HG02798 (cell line): ENCODE data around the gene EPHX1.

ENCODE experiments used
- ATAC-seq: cut with Tn5 transposase; IDR thresholded peaks from one replicate; pipeline ENCODE4 v1.9.1; 2021; ENCODE audit warnings: mild to moderate bottlenecking; ENCODE audit not compliant: unreplicated experiment, poor library complexity

Gene EPHX1

DNA sequence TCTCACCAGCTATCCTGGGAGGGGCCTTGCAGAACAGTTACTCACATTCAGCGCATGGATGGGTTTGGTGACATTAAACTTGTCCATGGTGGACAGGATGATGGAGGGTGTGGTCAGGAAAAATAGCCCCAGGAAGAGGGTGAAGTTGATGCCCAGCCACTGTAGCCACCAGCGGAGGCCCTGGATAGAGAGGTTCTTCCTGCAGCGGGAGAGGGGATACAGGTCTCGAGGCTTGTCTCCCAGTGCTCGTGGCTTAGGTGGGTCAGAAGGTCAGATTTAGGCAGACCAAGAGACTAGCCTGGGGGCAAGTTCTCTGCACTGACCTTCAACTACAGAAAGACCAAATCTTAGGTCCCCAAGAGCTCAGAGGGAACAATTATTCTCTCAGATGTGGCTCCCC is 49.2 kb downstream of the EPHX1 start:
- no peak for ATAC-seq

DNA sequence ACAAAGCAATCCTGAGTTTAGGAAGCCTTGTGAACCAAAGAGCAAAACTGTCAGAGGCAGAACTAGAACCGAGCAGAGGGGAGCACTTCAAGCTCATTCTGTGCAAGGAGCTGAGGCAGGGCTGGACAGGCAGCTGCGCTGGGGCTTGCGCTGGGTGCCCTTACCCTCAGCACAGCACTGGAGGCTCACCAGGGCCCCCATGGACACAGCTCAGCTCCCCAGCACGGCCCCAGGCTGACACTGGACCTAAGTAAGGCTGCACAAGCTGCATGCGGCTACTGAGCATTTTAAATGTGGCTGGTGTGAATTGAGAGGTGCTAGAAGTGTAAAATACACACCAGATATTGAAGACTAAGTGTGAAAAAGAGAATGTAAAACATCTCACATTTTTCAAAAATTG is 50.2 kb downstream of the EPHX1 start:
- ATAC-seq = no peak

DNA sequence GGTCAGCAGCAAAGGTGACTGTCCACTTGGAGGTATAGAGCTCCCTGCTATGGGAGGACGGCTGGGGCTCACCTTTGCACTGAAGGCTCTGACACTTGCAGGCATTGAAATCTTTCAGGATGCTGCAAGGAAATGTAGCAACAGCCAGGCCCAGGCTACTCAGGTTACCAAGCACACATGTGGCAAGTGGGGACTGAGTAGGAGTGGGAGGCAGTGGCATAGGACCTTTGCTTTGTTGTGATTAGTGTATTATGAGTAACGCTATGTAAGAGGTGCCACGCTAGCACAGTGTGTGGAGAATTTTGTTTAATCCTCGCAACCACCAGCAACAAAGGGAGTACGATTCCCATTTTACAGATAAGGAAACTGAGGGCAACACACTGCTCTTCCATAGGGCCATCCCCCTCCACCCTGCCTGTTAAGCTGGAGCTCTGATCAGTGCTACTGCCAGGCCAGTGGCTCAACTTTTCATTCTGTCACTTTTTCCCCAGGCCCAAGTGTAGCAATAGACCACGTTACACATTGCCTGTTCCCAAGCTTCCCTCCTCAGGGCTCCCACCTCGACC is 51.0 kb downstream of the EPHX1 start:
- no peak for ATAC-seq

DNA sequence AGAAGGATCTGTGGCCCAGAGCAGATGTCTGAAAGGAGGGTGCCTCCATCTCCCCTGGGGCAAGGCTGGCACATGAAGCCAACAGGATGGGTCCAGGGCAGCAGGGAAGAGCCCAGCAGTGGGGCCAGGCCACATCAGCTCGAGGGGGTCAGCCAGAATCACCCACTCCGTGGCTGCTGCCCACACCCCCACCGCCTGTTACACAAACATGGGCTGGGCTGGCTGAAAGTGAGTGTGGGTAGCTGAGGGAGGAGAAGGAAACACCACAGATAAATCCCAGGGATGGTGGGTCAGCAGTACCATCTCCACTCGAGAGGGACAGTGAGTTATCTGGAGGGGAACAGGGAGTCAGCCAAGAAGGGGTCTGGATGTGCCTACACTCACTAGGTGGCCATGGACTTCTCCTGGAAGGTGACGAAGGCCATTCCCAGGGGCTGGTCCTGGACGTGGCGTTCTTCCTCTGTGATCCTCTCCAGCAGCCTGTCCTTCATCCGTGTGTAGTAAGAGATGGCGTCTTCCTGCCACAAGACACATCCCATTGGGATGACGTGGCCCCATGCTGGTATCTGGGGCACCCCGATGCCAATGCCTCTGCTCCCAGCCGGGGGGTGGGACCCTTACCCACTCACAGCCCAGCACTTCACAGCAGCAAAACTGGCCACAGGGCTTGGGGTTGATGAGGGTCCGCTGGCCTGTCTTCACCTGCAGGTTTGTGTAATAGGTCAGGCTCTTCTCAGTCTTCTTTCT is 52.1 kb downstream of the EPHX1 start:
- no peak for ATAC-seq

DNA sequence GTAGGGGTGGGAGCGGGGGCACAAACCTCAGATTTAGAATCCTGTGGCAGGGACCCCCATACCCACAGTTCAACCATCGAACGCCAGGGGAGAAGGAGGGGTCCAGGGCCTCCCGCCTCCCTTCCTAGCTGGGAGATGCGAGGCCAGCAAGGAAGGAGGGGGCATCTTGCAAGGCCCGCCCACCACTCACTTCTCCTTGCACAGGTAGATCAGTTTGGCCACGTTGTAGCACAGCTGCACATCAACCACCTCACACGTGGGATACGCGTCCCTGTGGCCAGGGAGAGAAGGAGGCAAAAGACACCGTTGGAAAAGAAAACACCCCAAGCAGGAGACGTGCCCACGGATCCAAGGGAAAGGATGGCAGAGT is 52.6 kb downstream of the EPHX1 start:
- ATAC-seq = no peak

DNA sequence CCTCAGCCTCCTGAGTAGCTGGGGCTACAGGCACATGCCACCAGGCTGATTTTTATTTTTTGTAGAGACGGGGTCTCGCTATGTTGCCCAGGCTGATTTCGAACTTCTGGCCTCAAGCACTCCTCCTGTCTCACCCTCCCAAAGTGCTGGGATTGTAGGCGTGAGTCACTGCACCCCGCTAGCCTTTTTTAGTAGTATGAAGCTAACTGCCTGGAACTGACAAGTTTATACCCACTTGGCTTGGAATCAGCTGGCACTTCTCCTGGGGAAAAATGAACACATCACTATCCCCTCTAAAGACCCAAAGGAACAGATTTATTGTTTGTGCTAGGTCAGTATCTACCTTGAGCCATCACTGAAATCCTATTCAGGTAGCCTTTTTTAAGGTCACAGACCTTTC is 53.2 kb downstream of the EPHX1 start:
- ATAC-seq = no peak

DNA sequence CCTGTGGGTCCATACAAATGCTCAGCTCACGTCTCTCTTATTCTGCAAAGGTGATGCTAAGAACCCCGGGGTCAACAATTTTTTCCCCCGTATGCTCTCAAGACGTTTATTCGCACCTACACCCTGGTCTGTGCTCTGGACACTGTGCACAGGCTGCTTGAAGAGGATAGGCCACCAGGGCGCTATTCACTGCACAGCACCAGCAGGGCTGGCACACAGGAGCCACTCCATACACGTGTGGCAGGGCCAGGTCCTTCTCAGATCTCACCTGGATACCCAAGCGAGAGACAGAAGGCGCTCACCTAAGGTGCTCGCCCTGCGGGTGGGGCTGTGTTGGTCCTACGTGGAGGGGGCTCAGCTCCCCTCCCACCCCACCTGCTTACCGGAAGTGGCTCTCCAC is 55.6 kb downstream of the EPHX1 start:
- ATAC-seq = no peak

DNA sequence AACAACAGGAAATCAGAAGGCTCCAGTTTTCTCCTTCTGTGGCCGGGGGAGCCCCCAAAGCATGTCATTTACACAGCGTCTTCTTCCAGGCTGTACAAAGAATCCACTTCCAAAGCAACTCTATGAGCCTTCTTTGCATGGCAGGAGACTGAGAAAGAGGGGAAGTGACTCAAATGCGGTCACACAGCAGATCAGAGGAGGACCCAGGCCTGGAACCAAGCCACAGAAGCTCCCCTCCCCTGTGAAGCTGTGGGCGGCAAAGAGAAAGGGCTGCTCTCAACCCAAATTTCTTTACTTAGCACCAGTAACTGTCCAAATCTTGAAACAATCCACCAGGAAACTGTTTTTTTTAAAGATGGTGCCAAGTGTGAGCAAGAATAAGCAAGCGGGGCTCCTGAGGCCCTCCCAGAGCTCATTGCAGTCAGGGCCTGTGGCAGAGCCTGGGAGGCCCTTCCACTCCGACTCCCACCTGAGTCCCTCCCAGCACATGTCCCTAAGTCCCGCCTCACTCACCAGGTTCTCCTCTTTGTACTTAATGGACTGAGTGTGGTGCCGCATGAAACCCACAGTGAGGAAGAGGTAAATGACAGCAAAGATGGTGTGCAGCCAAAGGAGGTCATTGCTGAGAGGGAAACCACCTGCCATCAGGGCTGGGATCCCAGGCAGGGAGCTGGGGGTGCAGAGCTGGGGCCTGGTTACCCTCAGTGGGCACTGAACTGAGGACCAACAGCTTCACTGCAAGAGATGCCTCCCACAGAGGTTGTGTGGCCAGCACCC is 56.3 kb downstream of the EPHX1 start:
- no peak for ATAC-seq

DNA sequence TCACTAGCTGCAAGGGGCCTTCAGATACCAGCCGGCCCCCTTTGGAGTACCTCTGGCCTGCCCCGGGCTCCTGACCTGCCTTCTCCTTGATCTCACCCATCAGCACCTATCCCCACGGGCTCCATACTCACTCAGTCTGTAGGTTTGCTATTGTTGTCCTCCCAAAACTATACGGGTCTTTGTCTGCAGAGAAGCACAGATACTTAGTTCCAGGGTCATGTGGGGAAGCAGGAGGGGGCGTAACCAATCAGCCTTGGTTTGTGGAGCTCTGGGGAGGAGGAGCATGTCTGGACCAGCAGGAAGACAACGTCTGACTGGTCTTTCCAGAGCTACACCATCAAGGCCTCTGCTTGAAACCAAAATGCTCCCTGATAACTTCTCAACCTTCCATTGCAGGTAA is 57.1 kb downstream of the EPHX1 start:
- ATAC-seq = no peak

DNA sequence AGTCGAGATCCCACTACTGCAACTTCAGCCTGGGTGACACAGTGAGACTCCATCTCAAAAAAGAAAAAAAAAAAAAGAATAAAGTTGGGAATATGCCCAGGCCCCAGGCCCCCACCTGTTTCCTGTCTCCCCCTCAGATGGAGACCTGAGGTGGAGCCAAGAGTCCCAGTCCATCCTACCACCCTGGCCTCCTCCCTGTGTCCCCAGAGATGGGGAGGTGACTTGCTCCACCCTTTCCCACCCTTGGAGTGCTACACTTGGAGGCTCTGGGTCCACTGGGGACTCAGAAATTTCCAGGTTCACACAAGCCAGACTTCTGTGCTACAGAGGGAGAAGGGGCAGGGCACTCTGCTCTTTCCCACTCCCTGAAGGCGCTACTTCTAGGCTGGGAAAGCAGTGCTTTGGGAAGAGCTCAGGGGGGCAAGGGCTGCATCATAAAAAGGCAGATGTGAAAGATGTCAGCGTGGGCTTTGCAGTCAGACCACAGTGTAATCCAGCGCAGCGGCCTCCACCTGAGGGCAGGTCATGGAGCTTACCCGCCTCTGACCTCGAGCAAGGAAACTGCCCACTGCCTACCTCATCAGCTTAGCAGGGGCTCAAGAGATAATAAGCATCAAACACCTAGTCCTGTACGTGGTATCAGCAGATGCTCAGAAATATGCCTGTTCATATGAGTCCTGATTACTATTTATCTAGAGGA is 58.9 kb downstream of the EPHX1 start:
- ATAC-seq = no peak

DNA sequence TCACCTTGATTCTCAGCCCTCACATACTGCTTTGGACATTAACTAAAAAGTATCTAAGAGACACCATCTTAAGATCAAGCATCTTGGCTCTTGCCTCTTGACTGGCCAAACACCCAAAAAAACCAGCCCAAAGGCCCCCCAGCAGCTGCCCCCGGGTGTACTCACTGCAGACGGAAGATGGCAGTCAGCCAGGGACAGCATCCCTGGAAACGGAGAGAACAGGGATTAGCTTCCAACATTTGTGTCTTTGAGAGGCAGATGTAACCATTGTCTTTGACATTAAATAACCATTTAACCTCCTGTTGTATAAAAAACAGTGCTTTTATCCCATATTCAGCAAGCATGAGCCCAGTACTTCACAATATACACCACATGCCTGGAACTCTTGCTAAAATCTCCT is 61.0 kb downstream of the EPHX1 start:
- ATAC-seq = no peak

DNA sequence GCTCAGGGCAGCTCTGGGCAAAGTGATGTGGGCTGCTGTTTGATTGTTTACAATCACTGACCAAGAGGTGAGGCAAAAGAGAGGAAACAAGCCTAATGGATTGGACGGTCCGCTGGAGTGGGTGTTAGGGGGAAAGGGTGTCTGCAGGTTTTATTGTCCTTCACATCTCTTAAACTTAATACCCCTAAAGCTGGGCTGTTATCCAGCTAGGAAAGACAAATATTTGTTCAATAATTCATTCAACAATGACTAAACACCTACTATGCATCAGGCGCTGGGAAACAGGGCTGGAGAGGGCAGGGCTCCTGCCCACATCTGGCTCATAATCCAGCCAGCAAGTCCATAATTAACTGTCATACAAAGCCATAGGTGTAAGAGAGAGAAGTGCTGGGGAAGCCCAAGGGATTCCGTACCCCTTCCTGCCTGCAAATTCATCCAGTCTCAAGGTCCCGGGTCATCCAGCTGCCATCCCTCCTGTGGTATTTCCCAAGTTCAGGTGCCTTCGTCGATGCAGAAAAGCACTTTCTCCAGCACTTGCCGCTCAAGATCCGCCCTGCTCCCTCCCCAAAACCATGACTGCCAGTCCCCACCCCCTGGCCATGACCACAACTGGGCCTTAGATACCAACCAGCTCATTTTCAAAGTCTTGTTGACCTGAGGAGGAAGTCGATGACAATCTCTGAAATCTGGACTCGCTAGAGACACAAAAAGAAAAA is 61.6 kb downstream of the EPHX1 start:
- no peak for ATAC-seq

DNA sequence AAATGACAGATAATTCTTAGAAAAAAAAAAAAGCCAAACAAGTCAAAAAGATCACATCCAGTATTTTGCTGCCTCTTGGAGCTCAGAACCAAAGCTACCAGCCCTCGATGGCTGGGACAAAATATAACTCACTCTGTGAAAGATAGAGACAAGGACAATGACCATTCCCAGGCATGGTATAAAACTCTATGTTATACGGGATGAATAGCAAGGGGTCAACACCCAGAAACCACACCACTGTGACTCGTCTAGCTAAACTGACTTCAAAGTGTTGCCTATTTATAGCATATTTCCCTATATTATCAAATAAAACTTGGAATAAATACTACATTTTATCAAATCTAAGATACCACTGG is 62.1 kb downstream of the EPHX1 start:
- no peak for ATAC-seq

DNA sequence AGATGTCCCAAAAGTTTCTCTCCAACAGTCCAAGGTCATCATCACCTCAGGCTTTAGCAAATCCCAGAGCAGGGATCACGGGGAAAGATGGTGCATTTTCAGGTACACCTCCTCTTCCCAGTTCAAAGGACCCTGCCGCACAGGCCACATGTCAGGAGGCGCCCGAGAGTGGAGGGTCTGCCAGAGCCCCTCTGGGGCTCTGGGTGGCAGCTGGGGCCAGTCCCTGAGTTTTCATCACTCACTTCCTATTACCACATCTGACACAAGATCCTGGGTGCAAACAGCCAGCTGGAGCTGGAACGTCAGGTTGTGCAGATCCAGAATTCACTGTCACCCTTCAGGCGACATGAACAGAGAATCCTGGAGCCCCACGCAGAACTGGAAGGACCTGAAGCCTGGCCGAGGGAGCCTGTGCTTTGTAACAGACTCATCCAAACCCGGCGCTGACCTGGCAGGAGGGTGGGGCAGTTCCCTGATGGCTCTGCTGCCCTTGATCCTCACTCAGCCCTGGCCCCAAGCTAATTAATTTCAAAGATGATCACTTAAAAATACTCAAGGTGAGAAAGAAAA is 63.4 kb downstream of the EPHX1 start:
- ATAC-seq = no peak

DNA sequence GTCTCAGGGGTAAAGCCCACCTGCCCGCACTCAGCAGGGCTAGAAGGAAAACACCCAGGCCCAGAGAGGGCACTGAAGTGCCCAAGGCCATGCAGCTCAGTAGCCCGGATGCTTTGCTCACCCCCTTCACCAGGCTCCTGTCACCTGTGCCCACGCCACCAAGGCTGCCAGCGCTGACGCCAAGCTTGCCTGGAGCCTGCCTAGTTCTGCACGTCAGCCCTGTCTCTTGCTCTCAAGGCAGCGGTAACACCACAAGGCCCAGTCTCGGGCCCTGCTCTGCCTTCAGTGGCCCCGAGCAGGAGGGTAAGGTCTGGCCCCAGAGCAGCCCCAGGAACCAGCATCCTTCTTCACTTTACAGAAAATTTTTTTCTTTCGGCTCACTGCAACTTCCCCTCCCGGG is 64.5 kb downstream of the EPHX1 start:
- no peak for ATAC-seq

DNA sequence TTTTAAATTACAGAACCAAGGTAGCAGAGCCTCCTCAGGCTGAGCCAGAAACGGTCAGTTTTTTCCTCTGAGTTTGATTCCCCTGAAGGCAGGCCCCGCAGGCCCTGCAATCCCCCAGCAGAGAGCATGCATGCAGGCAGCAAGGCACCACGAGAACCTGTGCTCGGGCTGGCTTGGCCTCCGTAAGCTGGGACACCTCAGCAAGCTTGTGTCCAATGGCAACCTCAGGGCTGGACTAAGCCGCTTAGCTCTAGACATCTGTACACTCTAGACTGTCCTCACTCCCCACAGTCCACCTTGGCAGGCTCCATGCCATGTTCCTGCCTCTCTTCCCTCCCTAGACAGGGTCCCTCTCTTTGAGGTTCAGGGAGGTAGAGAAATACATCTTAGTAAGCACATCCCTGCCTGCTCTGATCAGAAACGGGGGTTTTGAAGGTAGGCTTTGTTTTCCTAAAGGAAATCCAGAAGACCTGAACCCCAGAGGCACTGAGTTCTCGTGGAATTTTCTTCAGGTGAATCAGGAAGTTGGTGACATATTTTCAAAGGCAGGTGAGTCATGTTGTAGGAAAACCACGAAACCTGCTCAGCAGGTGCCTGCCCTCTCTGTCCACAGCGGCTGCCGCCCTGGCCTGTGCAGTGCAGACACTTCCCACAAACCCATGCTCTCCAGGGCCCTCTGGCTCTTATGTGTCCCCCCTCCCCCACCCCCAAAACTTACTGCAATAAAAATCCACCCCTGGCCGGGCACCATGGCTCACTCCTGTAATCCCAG is 65.3 kb downstream of the EPHX1 start:
- ATAC-seq = no peak

DNA sequence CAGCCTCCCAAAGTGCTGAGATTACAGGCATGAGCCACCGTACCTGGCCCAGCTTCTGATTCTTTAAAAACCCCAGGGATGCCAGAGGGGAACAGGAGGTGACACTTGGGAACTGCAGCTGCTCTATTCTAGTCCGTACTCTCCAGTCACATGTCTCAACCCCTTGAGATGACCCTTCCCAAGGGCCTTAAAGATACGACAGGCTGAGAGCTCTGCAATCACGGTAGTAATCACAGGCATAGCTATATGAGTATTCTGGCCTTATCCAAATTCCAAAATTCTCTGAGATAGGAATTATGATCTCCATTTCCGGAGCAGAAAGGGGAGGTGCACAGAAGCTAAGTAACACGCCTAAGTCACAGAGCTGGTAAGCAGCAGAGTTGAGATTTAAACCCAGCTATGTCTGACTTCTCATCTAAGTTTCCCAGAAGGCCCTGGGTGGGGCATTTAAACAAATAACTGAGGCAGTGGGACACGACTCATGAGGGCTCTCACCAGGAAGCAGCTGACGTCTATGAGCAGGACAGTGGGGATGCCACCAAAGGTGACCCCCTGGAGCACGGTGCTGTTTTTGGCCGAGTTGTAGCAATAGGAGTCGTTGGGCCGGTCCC is 67.1 kb downstream of the EPHX1 start:
- ATAC-seq = no peak

DNA sequence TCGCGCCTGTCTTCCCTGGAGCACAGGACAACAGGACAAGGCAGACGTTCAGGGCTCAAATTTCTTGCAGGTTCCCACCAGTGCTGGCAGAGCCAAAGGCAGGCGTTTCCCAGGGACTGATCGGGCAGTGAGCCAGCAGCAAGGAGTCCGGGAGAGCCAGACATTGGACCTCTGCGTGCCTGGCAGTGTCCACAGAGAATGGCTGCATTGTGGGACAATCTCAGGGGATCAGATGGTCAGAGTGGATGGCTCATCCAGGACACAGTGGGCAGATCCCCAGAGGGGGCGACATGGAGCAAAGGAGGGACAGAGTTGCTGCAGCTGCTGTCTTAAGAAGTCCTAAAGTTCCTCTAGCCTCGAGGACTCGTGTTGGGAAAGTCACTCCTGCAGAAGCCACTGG is 67.7 kb downstream of the EPHX1 start:
- no peak for ATAC-seq

DNA sequence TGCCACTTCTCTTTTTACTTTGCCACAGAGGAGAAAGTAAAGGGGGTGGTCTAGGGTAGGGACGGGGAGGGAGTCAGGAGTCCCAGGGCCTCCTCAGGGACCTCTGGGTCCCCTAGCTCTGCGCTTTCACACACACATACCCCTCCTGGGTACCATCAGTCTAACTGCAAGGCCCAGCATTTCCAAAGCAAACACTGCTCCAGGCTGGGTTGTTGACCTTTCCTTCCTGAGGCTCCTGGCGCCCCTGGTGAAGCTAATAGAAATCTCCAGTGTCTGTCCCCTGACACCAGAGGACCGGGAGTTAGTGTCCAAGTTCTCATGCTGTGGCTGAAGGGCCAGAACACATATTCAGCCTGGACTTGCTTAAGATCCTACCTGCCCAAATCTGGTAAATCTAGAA is 68.4 kb downstream of the EPHX1 start:
- ATAC-seq = no peak
